Adipocyte (in vitro differentiated cells): ENCODE results near the gene SORCS3.

Experiments
- DNase-seq: peaks from one replicate; pipeline ENCODE4 v3.0.0-alpha.2; 2015; ENCODE audit warnings: low read depth
- H3K27me3 ChIP-seq: replicated peaks from 2 replicates; pipeline ENCODE4 v1.7.0; 2013; ENCODE audit warnings: mild to moderate bottlenecking, low read length, moderate library complexity; ENCODE audit not compliant: control insufficient read depth, insufficient read depth
- H3K36me3 ChIP-seq: 2 replicates; pipeline ENCODE4 v1.7.0; 2013; ENCODE audit warnings: low read length, mild to moderate bottlenecking, moderate library complexity; ENCODE audit not compliant: control insufficient read depth, insufficient read depth, severe bottlenecking
- H3K4me1 ChIP-seq: 2 replicates; pipeline ENCODE4 v1.7.0; 2013; ENCODE audit warnings: mild to moderate bottlenecking, low read length, moderate library complexity; ENCODE audit not compliant: control insufficient read depth, insufficient read depth
- H3K4me3 ChIP-seq: 2 replicates; pipeline ENCODE4 v1.7.0; 2013; ENCODE audit warnings: mild to moderate bottlenecking, low read length, moderate library complexity
- H3K9ac ChIP-seq: 2 replicates; pipeline ENCODE4 v1.7.0; 2013; ENCODE audit warnings: mild to moderate bottlenecking, low read length, moderate library complexity
- H3K9me3 ChIP-seq: 2 replicates; pipeline ENCODE4 v1.7.0; 2013; ENCODE audit warnings: mild to moderate bottlenecking, low read length, moderate library complexity; ENCODE audit not compliant: control insufficient read depth

Gene SORCS3

GRCh38 chr10:104780946-104781595 lies 140.0 kb downstream of the SORCS3 start:
- H3K4me1 ChIP-seq: no peaks in the 10 kb centered on the region
- H3K36me3 ChIP-seq: no peaks in the 10 kb centered on the region
- peaks cover 3% of the 10 kb centered on the region for H3K27me3 ChIP-seq
- no peaks in the 10 kb centered on the region for H3K9me3 ChIP-seq
- no peak overlapping the region for H3K9ac ChIP-seq
- no peak overlapping the region for H3K4me3 ChIP-seq
- DNase-seq: no peak

- Histone ChIP-seq H3K9me3 (no peaks in the 10 kb centered on the region), H3K27me3 (no peaks in the 10 kb centered on the region), H3K36me3 (no peaks in the 10 kb centered on the region), H3K4me3 (no peak overlapping the region), H3K9ac (no peak overlapping the region), H3K4me1 (no peaks in the 10 kb centered on the region)
- no peak for DNase-seq
Measured at GRCh38 chr10:104784452-104784851, 143.4 kb downstream of the SORCS3 start.

DNA sequence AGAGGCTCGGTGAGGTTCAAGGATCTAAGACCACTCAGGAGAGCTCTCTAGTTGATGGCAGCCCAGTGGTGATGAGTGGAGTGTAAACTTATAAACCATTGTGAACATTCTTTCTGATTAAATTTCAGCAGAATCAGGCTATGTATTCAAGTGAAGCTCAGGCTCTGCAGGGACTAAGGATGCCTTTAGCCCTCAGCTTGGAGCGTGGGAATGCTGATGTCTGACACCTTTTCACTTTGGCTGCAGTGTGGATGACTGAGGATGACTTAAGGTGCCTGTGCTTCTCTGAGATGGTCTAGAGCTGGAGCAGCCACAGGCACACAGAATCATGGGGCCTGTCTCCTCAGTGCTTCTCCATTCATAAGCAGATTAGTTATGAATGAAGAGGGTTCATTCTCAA lies 150.4 kb downstream of the SORCS3 start:
- no peaks in the 10 kb centered on the region for H3K4me1 ChIP-seq
- H3K4me3 ChIP-seq: no peak overlapping the region

GRCh38 chr10:104795411-104795810 lies 154.3 kb downstream of the SORCS3 start:
- no peak for DNase-seq
- no peaks in the 10 kb centered on the region for H3K9me3 ChIP-seq

More for the DNA sequence above, 150.4 kb downstream of the SORCS3 start:
- H3K9me3 ChIP-seq: no peaks in the 10 kb centered on the region
- H3K27me3 ChIP-seq: no peaks in the 10 kb centered on the region
- H3K36me3 ChIP-seq: no peaks in the 10 kb centered on the region
- DNase-seq: no peak
- H3K9ac ChIP-seq: no peak overlapping the region

GRCh38 chr10:104796823-104797222 lies 155.7 kb downstream of the SORCS3 start:
- H3K4me3 ChIP-seq: no peak overlapping the region
- H3K4me1 ChIP-seq: no peaks in the 10 kb centered on the region
- no peak overlapping the region for H3K9ac ChIP-seq
- DNase-seq: no peak
- no peaks in the 10 kb centered on the region for H3K9me3 ChIP-seq
- no peaks in the 10 kb centered on the region for H3K36me3 ChIP-seq
- no peaks in the 10 kb centered on the region for H3K27me3 ChIP-seq

More at GRCh38 chr10:104795411-104795810, 154.3 kb downstream of the SORCS3 start:
- Histone ChIP-seq H3K27me3 (no peaks in the 10 kb centered on the region), H3K36me3 (no peaks in the 10 kb centered on the region), H3K4me3 (no peak overlapping the region), H3K9ac (no peak overlapping the region), H3K4me1 (no peaks in the 10 kb centered on the region)

- Histone ChIP-seq H3K36me3 (no peaks in the 10 kb centered on the region), H3K4me3 (no peak overlapping the region), H3K9me3 (no peaks in the 10 kb centered on the region), H3K9ac (no peak overlapping the region), H3K4me1 (no peaks in the 10 kb centered on the region), H3K27me3 (no peaks in the 10 kb centered on the region)
- DNase-seq: no peak
Measured at GRCh38 chr10:104802941-104803340, 161.9 kb downstream of the SORCS3 start.

- DNase-seq: no peak
- no peaks in the 10 kb centered on the region for H3K9me3 ChIP-seq
- H3K9ac ChIP-seq: no peak overlapping the region
- no peaks in the 10 kb centered on the region for H3K36me3 ChIP-seq
- no peaks in the 10 kb centered on the region for H3K27me3 ChIP-seq
- no peak overlapping the region for H3K4me3 ChIP-seq
- H3K4me1 ChIP-seq: no peaks in the 10 kb centered on the region
Measured at GRCh38 chr10:104804880-104805279, 163.8 kb downstream of the SORCS3 start.

- no peak for DNase-seq
- no peaks in the 10 kb centered on the region for H3K27me3 ChIP-seq
Measured at GRCh38 chr10:104806801-104807200, 165.7 kb downstream of the SORCS3 start.

GRCh38 chr10:104807581-104808310 lies 166.7 kb downstream of the SORCS3 start:
- Histone ChIP-seq H3K4me1 (no peaks in the 10 kb centered on the region), H3K9me3 (no peaks in the 10 kb centered on the region), H3K36me3 (no peaks in the 10 kb centered on the region), H3K27me3 (no peaks in the 10 kb centered on the region), H3K4me3 (no peak overlapping the region), H3K9ac (no peak overlapping the region)
- no peak for DNase-seq

More at GRCh38 chr10:104806801-104807200, 165.7 kb downstream of the SORCS3 start:
- H3K9me3 ChIP-seq: no peaks in the 10 kb centered on the region
- no peak overlapping the region for H3K4me3 ChIP-seq
- no peaks in the 10 kb centered on the region for H3K36me3 ChIP-seq
- H3K4me1 ChIP-seq: no peaks in the 10 kb centered on the region
- H3K9ac ChIP-seq: no peak overlapping the region

DNA sequence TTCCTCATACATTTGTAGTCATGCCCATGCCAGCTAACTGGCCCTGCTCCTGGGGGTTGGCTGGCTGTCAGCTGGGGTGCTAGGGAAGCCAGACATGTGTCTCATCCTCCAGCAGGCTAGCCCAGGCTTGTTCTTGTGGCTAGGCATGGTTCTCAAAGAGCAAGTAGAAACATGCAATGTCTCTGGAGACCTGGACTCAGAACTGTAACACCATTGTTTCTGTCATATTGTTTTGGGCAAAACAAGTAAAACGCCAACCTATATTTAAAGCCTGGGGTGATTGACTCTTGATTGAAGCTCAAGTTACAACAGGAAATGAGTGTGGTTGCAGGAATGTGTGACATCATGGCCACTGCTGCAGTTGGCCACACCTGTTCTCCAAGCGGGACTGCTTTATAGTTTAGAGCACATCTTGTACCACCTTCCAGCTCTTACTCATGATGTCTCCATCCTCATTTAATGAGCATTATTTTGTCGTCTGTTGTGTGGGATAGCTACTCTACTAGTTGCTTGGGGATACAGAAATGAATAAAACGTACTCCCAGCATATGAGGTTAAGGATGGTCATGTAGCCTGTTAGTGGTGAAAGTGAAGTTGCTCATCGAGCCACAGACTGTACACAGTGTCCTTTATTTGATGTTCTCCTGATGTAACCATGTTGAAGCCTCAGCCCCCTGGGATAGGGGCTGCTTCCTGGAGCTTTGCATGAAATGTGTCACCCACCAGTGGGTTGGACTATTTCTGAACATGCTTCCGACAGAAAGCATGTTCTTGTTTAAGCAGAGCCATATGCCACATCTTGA lies 168.4 kb downstream of the SORCS3 start:
- no peak overlapping the region for H3K9ac ChIP-seq
- H3K4me1 ChIP-seq: no peaks in the 10 kb centered on the region
- no peaks in the 10 kb centered on the region for H3K9me3 ChIP-seq
- H3K36me3 ChIP-seq: no peaks in the 10 kb centered on the region
- no peak overlapping the region for H3K4me3 ChIP-seq
- no peaks in the 10 kb centered on the region for H3K27me3 ChIP-seq
- no peak for DNase-seq

- no peak for DNase-seq
- Histone ChIP-seq H3K4me3 (no peak overlapping the region), H3K27me3 (no peaks in the 10 kb centered on the region), H3K9ac (no peak overlapping the region), H3K4me1 (no peaks in the 10 kb centered on the region), H3K9me3 (no peaks in the 10 kb centered on the region), H3K36me3 (no peaks in the 10 kb centered on the region)
Measured at GRCh38 chr10:104811166-104811565, 170.1 kb downstream of the SORCS3 start.
